ENCODE results near the gene PJA1.

Gene PJA1

DNA sequence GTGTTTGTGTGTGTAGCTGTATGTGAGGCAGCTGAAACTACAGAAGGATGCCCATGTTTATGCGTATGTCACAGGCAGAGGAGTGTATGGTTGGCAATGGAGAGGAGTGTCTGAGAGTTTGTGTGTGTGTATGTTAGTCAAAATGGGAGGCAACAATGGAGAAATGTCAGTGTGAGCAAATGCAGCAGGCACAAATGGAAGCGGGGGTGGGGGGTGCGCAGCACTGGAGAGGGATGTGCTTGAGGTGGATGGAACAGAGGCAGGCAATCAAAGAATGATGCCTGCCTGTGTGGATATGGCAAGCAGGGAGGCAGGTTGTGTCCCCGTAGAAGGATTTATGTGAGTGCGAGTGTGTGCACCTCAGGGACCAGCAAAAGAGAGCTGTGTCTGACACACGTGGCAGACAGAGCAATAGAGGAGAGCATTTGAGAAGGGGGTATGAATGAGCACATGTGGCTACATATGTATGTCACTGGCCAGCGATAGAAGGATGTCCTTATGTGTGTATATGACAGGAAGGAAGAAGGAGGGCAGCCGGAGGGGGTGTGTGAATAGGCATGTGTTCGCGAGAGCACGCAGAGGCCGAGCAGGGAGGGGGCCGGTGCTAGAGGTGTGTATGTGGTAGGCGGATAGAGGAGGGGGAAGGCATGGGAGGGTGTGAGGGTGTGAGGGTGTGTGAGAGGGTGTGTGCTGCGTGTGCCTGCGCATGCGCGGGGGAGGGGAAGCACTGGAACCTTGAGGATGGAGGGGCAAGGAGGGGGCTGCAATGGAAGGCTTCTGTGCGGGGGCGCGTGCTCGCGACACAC, 1.1 kb downstream of the PJA1 start:
- no peaks in the 10 kb centered on the region for H3K9me3 ChIP-seq (ENCODE audit: control insufficient read depth, low read depth, low read length)
- peaks cover 11% of the 10 kb centered on the region for H3K4me1 ChIP-seq (ENCODE audit: control insufficient read depth, low read depth, low read length)
- no peak overlapping the region for H3K27ac ChIP-seq (ENCODE audit: low read length)
- peaks cover 27% of the 10 kb centered on the region for H3K36me3 ChIP-seq (ENCODE audit: control insufficient read depth, low read depth, low read length)
- H3K27me3 ChIP-seq (ENCODE audit: control insufficient read depth, insufficient read depth, low read length): no peaks in the 10 kb centered on the region
- peak overlapping the region; percentile 93 for H3K4me3 ChIP-seq (ENCODE audit: low read length)
- H3K9ac ChIP-seq (ENCODE audit: low read length): no peak overlapping the region

DNA sequence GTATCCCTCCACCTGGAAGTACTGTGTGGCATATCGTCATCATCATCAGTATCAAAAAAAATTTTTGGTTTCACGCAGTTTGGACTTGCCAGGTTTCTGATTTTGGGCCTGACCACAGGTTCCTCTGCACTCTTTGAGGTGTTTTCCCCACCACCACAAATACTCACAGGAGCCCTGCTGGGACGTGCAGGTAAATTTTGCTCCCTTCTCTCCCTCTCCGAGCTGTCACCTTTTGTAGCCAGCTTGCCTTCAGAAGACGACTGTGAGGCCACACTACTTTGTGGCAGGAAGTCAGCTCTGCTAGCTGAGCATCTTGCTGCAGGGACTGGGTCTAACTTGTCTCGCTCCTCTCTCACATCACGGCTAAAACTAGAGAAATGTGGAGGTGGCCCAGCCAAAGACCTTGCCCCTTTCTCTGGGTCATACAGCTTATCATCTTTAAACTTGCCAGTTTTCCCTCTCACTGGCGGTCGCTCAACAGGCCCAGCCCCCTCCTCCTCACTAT, 2.8 kb downstream of the PJA1 start:
- Histone ChIP-seq H3K27me3 (ENCODE audit: control insufficient read depth, insufficient read depth, low read length) (no peaks in the 10 kb centered on the region), H3K9ac (ENCODE audit: low read length) (no peak overlapping the region), H3K36me3 (ENCODE audit: control insufficient read depth, low read depth, low read length) (peaks cover 27% of the 10 kb centered on the region), H3K4me1 (ENCODE audit: control insufficient read depth, low read depth, low read length) (peaks cover 17% of the 10 kb centered on the region), H3K4me3 (ENCODE audit: low read length) (no peak overlapping the region), H3K27ac (ENCODE audit: low read length) (no peak overlapping the region), H3K9me3 (ENCODE audit: control insufficient read depth, low read depth, low read length) (no peaks in the 10 kb centered on the region)

DNA sequence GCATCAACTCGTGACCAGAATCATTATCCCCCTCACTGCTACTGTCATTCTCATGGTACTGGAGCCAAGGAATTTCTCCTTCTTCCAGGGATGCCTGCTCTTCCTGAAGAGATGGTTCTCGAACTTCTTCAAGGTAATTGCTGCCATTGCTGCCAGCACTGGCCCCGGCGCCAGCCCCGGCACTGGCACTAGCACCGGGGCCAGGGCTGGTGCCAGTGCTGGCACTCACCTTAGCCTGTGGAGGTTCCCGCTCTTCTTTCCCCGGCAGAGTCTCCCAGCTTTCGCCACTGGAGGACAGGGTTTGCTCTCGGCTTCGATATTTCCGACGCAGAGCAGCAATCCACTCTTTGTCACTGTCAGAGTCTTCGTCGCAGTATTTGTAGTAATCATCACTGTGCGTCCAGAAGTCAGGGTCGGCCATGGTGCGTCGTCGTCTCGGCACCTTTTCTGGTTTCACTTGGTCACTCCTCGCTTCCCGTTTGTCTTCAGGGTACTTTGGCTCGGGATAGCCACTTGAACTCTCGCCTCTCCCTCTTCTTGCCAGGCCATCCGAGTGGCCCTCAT, 3.4 kb downstream of the PJA1 start:
- Histone ChIP-seq H3K9me3 (ENCODE audit: control insufficient read depth, low read depth, low read length) (no peaks in the 10 kb centered on the region), H3K4me3 (ENCODE audit: low read length) (no peak overlapping the region), H3K27me3 (ENCODE audit: control insufficient read depth, insufficient read depth, low read length) (no peaks in the 10 kb centered on the region), H3K27ac (ENCODE audit: low read length) (no peak overlapping the region), H3K4me1 (ENCODE audit: control insufficient read depth, low read depth, low read length) (peaks cover 17% of the 10 kb centered on the region), H3K9ac (ENCODE audit: low read length) (no peak overlapping the region), H3K36me3 (ENCODE audit: control insufficient read depth, low read depth, low read length) (peaks cover 27% of the 10 kb centered on the region)

DNA sequence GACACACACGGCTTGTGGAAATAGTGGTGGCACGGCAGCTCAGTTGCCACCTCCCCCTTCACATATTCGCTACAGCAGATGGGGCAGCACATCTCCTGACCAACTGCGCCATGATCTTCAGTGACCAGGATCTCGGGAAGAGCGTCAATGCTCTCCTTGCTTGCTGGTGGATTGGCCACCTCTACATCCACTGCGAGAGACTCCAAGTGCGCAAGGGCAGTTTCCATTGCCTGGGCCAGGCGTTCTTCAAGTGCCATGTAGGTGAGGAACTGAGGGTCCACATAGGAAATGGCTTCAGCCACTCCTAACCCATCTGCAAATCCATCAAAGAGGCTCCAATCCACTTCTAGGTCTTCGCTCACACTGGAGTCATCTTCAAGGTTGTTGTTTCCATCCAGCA, 3.9 kb downstream of the PJA1 start:
- Histone ChIP-seq H3K36me3 (ENCODE audit: control insufficient read depth, low read depth, low read length) (peaks cover 27% of the 10 kb centered on the region), H3K4me3 (ENCODE audit: low read length) (no peak overlapping the region), H3K4me1 (ENCODE audit: control insufficient read depth, low read depth, low read length) (peaks cover 17% of the 10 kb centered on the region), H3K9ac (ENCODE audit: low read length) (no peak overlapping the region), H3K27me3 (ENCODE audit: control insufficient read depth, insufficient read depth, low read length) (no peaks in the 10 kb centered on the region), H3K27ac (ENCODE audit: low read length) (no peak overlapping the region), H3K9me3 (ENCODE audit: control insufficient read depth, low read depth, low read length) (no peaks in the 10 kb centered on the region)

DNA sequence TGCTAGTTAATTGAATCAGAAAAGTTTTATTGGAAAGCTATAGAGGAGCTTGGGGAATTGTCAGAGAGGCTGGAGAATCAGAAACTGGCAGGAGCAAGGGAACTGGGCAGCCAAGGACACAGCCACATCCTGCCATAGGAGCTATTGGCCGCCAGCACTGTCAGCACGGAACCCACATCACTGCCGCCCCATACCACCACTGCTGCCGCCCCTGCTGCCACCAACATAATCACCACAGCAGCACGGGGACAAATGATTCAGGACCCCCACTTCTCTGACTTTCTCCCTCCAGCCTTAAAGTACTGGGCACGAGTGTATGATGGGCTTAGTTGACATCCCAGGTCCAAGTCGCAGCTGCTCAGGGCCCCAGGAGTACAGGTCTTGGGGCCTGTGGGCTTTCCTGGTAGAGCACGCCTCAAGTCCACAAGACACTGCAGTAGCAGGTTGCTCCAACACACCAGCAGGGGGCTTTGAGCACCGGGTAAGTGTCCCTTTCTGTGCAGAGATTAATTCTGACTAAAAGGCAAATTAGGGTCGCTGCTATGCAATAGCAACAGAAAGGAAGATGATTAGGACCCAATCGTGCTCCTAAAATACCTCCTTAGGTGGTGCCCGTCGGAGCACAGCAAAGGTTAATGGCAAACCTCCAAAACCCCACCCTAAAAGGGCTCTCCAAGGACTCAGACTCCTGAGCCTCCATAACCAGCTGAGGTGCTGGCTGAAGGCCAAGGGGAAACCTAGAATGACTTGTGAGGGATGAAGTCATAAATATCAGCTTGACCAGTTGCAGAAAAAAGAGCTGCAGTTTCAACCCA, 6.9 kb downstream of the PJA1 start:
- Histone ChIP-seq H3K36me3 (ENCODE audit: control insufficient read depth, low read depth, low read length) (peaks cover 27% of the 10 kb centered on the region), H3K9me3 (ENCODE audit: control insufficient read depth, low read depth, low read length) (no peaks in the 10 kb centered on the region), H3K27ac (ENCODE audit: low read length) (no peak overlapping the region), H3K27me3 (ENCODE audit: control insufficient read depth, insufficient read depth, low read length) (no peaks in the 10 kb centered on the region), H3K4me1 (ENCODE audit: control insufficient read depth, low read depth, low read length) (peaks cover 31% of the 10 kb centered on the region), H3K4me3 (ENCODE audit: low read length) (no peak overlapping the region), H3K9ac (ENCODE audit: low read length) (no peak overlapping the region)

DNA sequence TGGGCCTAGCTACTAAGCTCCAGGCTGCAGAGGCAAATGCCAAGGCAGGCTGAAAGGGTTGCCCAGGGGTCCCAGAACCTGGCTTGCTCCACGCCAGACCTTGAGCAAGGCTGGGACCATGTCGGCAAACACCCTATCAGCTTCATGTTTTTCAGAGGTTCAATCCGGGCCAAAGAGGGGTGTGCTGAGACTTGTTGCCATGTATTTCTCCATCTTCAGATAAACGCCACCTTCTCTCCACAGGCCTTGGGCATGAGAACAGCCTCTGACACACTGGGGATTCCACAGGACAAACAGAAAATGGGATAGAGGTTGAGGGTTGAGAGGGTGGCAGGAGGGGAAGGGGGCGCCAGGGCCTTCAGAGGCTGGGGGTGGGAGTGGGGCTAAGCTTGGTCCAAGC, 8.6 kb downstream of the PJA1 start:
- Histone ChIP-seq H3K4me1 (ENCODE audit: control insufficient read depth, low read depth, low read length) (peaks cover 41% of the 10 kb centered on the region), H3K27me3 (ENCODE audit: control insufficient read depth, insufficient read depth, low read length) (no peaks in the 10 kb centered on the region), H3K36me3 (ENCODE audit: control insufficient read depth, low read depth, low read length) (peaks cover 13% of the 10 kb centered on the region), H3K9ac (ENCODE audit: low read length) (no peak overlapping the region), H3K9me3 (ENCODE audit: control insufficient read depth, low read depth, low read length) (no peaks in the 10 kb centered on the region), H3K4me3 (ENCODE audit: low read length) (no peak overlapping the region), H3K27ac (ENCODE audit: low read length) (no peak overlapping the region)

DNA sequence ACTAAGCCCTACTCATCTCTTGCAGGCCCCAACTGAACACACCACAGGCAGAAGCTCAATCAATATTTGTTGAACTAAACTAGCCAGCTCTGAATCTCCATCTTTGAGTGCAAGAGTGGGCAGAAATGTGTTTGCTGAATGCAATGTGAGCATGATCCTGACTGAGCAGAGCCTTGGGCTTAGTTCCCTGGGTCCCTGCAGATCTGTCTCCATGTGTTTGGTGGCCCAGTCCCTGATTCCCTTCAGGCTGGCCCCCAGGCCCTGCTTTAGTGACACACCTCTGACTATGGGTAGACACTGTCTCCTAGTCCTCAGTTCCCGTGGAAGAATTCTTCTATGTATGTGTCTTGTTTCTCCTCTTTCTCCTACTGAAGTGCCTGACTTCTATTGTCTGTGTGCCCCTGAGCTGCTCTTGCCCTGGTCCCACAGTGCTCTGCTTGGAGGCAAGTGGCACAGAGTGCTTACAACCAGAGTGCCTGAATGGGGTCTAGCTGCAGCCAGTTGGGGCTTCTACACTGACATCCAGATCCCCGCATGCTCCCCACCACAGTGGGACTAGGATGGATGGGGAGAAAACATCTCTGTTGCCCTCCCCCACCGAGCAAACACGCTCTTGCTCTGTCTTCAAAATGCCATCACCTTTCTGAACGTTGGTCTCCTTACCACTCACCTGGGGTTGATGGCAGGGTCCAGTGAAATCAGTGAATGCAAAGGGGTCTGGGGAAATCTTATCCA, 9.3 kb downstream of the PJA1 start:
- no peak overlapping the region for H3K27ac ChIP-seq (ENCODE audit: low read length)
- no peaks in the 10 kb centered on the region for H3K27me3 ChIP-seq (ENCODE audit: control insufficient read depth, insufficient read depth, low read length)
- no peaks in the 10 kb centered on the region for H3K9me3 ChIP-seq (ENCODE audit: control insufficient read depth, low read depth, low read length)
- H3K4me3 ChIP-seq (ENCODE audit: low read length): no peak overlapping the region
- H3K36me3 ChIP-seq (ENCODE audit: control insufficient read depth, low read depth, low read length): peaks cover 6% of the 10 kb centered on the region
- no peak overlapping the region for H3K9ac ChIP-seq (ENCODE audit: low read length)
- H3K4me1 ChIP-seq (ENCODE audit: control insufficient read depth, low read depth, low read length): peaks cover 47% of the 10 kb centered on the region

DNA sequence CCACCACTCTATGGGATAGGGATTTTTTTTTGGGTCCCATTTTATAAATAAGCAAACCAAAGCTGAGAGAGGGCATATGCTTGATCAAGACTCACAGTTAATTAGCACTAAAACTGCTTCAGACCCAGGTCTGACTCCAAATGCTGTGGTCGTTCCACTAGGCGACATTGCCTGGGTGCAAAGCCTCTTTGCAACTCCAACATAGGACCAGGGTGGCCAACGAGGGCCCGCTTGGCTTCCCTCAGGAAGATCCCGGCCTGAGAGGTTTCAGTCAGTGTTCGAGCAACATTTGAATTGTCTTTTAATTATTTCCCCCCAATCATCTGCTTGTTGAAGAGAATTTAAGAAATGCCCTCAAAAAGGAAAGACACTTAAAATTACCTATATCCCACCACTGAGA, 11.2 kb downstream of the PJA1 start:
- H3K9ac ChIP-seq (ENCODE audit: low read length): no peak overlapping the region
- H3K9me3 ChIP-seq (ENCODE audit: control insufficient read depth, low read depth, low read length): no peaks in the 10 kb centered on the region
- peaks cover 62% of the 10 kb centered on the region for H3K4me1 ChIP-seq (ENCODE audit: control insufficient read depth, low read depth, low read length)
- no peak overlapping the region for H3K27ac ChIP-seq (ENCODE audit: low read length)
- H3K36me3 ChIP-seq (ENCODE audit: control insufficient read depth, low read depth, low read length): no peaks in the 10 kb centered on the region
- no peak overlapping the region for H3K4me3 ChIP-seq (ENCODE audit: low read length)
- no peaks in the 10 kb centered on the region for H3K27me3 ChIP-seq (ENCODE audit: control insufficient read depth, insufficient read depth, low read length)

DNA sequence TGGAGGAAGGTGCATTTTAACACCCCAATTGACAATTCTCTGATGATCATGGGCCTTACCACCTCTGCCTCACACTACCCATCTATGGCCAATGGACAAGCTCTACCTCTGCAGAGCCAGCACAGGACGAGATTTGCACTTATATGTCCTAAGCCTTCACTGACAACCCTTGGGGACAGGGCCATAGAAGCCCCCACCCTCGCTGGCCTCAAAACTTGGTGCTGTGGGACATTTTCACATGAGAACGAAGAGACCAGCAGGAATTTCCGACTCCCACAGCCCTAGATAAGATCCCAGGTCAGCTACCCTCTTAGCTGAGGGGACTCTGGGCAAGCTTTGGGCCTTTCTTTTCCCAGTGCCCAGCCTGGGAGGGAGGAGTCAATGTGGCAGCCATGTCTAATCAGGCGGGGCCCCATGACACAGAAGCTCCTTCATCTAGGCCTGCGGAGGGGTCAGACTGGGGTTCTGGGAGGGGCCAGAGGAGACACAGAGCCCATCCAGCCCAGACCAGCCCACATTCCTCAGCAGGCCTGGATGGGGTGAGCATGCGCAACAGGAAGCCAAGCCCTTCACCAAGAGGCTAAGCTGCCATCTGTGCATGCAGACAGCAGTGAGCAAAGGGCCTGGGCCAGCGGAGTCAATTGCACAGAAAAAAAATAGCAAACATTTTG, 12.1 kb downstream of the PJA1 start:
- H3K27me3 ChIP-seq (ENCODE audit: control insufficient read depth, insufficient read depth, low read length): no peaks in the 10 kb centered on the region
- H3K4me3 ChIP-seq (ENCODE audit: low read length): no peak overlapping the region
- no peaks in the 10 kb centered on the region for H3K36me3 ChIP-seq (ENCODE audit: control insufficient read depth, low read depth, low read length)
- no peak overlapping the region for H3K9ac ChIP-seq (ENCODE audit: low read length)
- H3K9me3 ChIP-seq (ENCODE audit: control insufficient read depth, low read depth, low read length): no peaks in the 10 kb centered on the region
- no peak overlapping the region for H3K27ac ChIP-seq (ENCODE audit: low read length)
- H3K4me1 ChIP-seq (ENCODE audit: control insufficient read depth, low read depth, low read length): peaks cover 60% of the 10 kb centered on the region

DNA sequence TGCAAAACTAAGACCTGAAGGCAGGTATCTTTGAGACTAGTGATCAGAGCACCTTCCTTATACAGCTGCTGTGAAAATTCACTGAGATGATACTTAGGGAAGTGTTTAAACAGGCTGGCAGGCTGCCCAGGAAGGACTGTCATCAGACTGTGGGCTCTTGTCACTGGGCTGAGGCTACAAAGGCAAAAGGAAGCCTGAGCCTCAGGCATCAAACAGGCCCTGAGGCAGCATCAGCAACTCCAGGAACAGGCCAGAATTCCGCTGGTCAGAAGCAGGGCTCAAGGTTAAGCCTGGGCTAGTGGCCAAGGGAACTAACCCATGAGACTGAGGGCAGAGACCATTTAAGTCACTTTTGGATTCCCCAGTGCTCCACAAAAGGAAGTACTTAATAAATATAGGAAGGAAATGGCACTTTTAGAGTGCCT, 12.8 kb downstream of the PJA1 start:
- H3K9ac ChIP-seq (ENCODE audit: low read length): no peak overlapping the region
- H3K27ac ChIP-seq (ENCODE audit: low read length): no peak overlapping the region
- H3K9me3 ChIP-seq (ENCODE audit: control insufficient read depth, low read depth, low read length): no peaks in the 10 kb centered on the region
- peaks cover 60% of the 10 kb centered on the region for H3K4me1 ChIP-seq (ENCODE audit: control insufficient read depth, low read depth, low read length)
- H3K36me3 ChIP-seq (ENCODE audit: control insufficient read depth, low read depth, low read length): no peaks in the 10 kb centered on the region
- H3K4me3 ChIP-seq (ENCODE audit: low read length): no peak overlapping the region
- no peaks in the 10 kb centered on the region for H3K27me3 ChIP-seq (ENCODE audit: control insufficient read depth, insufficient read depth, low read length)

Measured in iPS-18a (cell line).